GM12874 (cell line): ENCODE results near the gene BTBD3.

Experiments used
- TF ChIP-seq, protein P1 (sequence below): IDR thresholded peaks from 2 replicates; pipeline ENCODE4 v1.5.1; 2011; ENCODE audit warnings: low read depth, mild to moderate bottlenecking, control low read depth, low read length, moderate library complexity; ENCODE audit not compliant: insufficient read depth

The BTBD3 gene

DNA sequence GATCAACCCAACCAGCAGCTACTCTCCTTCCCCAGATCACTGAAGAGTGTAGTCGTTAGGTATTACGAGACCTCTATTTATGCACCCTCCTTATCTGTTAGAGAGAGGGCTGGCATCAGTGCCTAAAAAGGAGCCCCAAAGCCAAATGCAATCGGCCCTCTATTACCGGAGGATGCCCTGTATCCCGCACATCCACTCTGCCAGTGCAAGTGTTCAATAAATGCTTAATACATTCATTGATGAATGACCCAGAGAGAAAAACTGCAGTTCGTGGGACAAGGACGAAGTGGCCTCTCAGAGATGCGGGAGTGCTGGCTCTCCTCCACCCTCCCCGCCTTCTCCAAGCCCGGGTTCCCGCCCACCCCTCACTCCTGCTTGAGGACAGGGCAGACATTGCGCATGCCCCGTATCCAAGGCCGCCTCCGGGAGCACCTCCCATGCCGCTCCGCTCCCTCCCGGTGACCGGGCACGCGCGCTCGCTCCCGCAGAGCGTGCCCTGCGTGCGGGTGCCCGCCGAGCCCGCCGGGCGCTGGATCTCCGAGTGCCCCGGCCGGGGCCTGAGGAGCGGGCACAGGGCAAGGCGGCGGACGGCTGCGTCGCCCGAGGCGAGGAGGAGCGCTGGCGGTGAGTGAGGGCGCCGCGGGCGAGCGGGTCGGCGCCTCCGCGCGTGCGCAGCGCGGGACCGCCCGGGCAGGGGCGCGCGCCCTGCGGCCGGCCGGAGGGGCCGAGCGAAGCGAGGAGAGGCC, 27.2 kb upstream of the BTBD3 start:
- TF ChIP-seq, protein P1, sequence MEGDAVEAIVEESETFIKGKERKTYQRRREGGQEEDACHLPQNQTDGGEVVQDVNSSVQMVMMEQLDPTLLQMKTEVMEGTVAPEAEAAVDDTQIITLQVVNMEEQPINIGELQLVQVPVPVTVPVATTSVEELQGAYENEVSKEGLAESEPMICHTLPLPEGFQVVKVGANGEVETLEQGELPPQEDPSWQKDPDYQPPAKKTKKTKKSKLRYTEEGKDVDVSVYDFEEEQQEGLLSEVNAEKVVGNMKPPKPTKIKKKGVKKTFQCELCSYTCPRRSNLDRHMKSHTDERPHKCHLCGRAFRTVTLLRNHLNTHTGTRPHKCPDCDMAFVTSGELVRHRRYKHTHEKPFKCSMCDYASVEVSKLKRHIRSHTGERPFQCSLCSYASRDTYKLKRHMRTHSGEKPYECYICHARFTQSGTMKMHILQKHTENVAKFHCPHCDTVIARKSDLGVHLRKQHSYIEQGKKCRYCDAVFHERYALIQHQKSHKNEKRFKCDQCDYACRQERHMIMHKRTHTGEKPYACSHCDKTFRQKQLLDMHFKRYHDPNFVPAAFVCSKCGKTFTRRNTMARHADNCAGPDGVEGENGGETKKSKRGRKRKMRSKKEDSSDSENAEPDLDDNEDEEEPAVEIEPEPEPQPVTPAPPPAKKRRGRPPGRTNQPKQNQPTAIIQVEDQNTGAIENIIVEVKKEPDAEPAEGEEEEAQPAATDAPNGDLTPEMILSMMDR: no peak

DNA sequence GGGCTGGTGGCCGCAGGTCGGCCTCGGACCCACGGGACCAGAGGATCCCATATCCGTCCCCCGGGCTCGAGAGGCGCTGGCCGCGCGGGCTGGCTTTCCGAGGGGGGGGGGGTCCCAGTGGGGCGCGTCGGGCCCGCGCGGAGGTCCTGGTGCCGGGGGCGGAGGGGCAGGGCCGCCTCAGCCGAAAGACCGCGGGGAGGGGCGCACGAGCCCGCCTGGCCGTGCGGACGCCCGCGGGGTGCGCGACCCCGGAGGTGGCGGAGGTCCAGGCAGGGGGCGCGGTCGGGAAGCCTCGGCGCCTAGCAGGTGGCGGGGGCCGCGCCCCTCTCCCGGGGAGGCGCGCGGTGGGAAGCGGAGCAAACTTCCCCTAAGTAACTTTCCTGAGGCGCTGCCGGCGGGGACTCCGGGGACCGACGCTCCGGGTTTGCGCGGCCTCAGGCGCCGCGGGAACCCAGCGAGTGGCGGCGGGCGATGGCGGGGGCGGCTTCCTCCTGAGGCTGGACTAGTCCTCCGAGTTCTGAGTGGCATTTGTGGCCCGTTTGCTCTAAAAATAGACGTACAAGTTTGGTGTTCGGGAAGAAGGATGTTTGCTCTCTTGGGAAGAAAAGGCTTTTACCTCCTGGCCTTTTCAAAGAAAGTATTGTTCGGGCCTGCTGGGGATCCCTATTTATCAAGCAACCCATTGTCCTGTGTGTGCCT, 26.5 kb upstream of the BTBD3 start:
- TF ChIP-seq, protein P1: no peak

DNA sequence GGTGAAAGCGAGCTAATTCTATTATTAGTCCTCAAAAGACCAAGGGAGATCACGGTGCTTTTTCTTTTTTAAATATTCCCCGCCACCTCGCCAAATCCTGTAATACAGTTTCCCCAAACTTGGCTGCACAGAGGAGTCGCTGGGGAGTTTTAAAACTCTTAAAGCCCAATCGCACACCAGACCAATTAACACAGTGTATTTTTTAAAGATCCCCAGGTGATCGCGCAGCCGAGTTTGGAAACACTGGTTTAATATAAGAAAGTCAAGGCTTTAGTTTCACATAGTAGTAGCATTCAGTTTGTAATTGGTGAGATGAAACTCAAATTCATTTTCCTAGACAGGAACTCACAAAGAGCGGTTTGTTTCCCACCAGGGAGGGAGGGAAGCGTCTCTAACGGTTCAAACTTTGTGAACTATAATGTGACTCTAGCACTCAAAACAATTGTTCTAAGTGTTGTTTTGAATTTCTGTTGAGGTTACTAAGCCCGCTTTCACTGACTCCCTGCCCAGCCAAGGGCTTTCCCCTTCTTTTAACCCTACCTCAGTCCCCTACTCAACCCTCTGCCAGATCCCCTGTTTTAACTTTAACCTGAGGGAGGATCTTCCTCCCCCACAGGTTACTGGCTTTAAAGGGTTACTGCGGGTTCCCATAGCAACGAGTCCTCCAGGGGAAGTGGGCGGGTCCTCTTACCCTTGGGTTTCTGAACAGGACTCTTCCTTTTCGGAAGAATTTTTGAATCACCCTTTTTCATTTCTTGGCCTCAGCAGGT, 25.7 kb upstream of the BTBD3 start:
- TF ChIP-seq, protein P1: no peak

DNA sequence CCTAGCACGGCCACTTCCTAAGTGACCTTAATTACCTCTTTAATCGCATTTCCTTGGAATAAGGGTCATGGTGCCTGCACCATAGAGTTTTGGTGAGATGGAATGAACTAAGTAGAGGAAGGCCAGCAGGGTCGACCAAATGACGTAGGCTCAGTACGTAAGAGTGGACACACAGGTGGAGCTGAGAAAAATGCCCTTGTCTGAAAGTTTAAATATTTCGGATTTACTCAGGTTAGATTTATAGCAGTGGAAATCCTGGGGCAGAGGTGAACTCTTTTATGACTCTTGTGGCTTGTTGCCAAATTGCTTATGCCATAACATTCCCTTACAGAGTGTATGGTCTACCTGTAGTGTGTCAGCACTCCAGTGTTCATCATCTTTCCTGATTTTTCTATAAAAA, 23.6 kb upstream of the BTBD3 start:
- TF ChIP-seq, protein P1: no peak

DNA sequence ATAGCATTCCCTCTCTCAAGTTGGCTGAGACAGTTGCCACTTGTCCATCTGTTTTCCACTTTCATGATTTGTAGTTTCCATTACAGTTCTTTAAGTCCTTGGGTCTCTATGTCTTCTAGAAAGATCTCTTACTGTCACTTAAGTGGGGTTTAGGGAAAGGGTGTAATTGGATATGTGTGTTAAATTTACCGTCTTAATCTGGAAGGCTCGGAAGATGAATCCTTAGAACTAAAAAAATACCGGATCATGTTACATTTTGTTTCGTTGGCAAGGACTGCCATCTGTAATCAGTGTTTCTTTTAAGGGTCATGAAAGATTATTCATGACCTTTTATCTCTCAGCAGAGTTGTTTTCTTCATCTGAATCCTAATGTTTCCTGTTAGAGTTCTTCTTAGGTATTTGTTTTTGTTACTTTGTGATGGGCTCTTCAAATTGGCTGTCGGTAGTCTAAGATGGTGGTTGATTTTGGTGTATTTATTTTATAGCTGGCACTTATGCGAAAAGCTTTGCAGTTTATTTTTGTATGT, 21.8 kb upstream of the BTBD3 start:
- TF ChIP-seq, protein P1: no peak

DNA sequence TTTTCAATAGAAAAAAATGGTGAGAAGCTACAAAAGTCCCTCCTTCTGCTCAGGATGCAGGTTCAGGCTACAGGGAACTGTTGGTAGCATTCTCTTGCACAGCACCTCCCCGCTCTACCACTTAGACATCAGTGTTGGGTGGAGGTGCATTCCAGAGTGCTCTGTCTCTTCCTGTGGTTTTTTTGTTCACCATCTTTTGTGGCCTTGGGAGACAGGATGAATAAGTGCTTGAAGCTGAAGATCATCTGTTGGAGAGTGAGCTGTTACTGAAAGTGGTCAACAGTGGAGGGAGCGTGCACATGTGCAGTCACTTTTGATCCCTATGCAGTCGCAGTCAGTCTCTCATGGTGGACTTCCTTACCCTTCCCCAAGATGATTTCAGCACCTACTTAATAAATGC, 16.6 kb upstream of the BTBD3 start:
- TF ChIP-seq, protein P1: no peak

DNA sequence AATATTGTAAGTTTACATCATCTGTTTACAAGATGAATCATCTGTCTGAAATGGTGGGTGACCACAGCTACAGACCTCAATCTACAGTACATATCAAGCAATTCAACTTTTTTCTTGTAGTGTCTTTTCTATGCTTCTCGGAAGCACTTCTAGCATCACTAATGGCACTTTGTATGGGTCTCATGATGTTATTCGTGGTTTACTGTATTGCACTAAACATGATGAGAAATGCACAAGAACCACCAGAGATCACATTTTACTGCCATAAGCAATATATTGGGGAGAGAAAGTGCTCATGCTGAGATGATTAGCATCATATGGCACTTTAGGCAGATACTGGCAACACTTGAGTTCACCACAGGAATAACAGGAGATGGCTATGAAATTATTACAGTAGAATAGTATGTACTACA, 15.4 kb upstream of the BTBD3 start:
- TF ChIP-seq, protein P1: no peak
